Testis (tissue), 2 donors: ENCODE results near the gene DCAF17.

ENCODE experiments used
- CTCF ChIP-seq, 3 experiments: fragments of 450-650 bp in 2 of 3; fragments of 200-600 bp in 1 of 3; sonication (generic) in 1 of 3; IDR thresholded peaks; one replicate each; pipeline ENCODE4 v1.5.1; 2016 to 2019; ENCODE audit warnings: antibody characterized with exemption in 3 of 3, mild to moderate bottlenecking in 2 of 3, moderate library complexity in 1 of 3
- POLR2A ChIP-seq: fragments of 450-650 bp; IDR thresholded peaks from one replicate; pipeline ENCODE4 v1.6.1; 2017; ENCODE audit warnings: antibody characterized with exemption, mild to moderate bottlenecking, moderate library complexity

DNA sequence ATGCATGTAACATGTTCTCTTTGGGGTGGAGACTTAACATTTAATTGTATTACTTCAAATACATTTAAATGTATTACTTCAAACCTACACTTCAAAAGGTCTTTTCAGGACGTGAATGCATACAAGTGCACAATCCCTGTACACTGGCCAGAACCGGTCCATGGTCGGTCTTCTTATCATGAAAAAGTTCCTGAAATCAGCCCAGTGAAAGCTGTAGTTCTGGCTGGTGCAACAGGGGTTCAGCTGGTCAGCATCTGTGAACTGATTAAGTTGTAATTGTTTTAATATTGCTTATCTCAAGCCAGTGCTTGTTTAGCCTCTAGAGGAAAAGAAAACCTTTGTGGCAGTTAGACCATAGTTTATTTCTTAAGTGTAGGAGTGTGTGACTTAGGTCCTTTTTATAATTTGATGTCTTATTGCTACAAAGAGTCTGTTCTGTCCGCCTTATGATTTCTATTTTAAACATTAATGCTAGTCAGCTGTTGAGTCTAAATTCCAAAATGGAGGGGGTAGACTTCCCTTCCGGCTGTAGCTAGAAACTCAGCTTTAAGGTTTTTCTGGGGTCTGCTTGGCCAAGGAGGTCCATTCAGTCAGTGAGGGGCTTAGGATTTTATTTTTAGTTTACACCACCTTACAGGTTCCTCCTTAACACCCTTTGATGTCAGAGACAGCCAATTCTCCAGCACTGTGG is 87.5 kb downstream of the DCAF17 start:
- TF ChIP-seq POLR2A (no peak), CTCF (IDR thresholded peaks at IDR 0.05) (no peak)
